Fibroblast of lung (primary cell): ENCODE data around the gene WHRN.
A peak's percentile ranks its signal among the peaks of the same experiment; 100 is the strongest.

Experiments
- CTCF ChIP-seq, 2 donors: IDR thresholded peaks in 1 of 2; conservative IDR thresholded peaks in 1 of 2; 1 replicate in 1 of 2; 2 replicates in 1 of 2; pipeline ENCODE4 v1.5.1; 2011 to 2012; ENCODE audit warnings: low read length in 2 of 2, control low read depth in 1 of 2, inconsistent platforms in 1 of 2, low read depth in 1 of 2, mild to moderate bottlenecking in 1 of 2
- EZH2 ChIP-seq: IDR thresholded peaks from 2 replicates; pipeline ENCODE4 v1.5.1; 2012; ENCODE audit warnings: low read length, control low read depth, mild to moderate bottlenecking; ENCODE audit errors: missing control alignments

GRCh38 chr9:114405294-114406034 lies 99.8 kb downstream of the WHRN start:
- peak; percentile 79 to 84 for TF ChIP-seq CTCF (conservative IDR thresholded peaks at IDR 0.05 in 1 of 2, IDR thresholded peaks at IDR 0.05 in 1 of 2; ENCODE audit: low read depth in 1 of 2, low read length in 2 of 2)
- TF ChIP-seq EZH2, result no peak
